ENCODE data around the gene ARHGAP36.

GRCh38 chrX:131084145-131084544, 26.0 kb downstream of the ARHGAP36 start:
- TF ChIP-seq, protein P1, sequence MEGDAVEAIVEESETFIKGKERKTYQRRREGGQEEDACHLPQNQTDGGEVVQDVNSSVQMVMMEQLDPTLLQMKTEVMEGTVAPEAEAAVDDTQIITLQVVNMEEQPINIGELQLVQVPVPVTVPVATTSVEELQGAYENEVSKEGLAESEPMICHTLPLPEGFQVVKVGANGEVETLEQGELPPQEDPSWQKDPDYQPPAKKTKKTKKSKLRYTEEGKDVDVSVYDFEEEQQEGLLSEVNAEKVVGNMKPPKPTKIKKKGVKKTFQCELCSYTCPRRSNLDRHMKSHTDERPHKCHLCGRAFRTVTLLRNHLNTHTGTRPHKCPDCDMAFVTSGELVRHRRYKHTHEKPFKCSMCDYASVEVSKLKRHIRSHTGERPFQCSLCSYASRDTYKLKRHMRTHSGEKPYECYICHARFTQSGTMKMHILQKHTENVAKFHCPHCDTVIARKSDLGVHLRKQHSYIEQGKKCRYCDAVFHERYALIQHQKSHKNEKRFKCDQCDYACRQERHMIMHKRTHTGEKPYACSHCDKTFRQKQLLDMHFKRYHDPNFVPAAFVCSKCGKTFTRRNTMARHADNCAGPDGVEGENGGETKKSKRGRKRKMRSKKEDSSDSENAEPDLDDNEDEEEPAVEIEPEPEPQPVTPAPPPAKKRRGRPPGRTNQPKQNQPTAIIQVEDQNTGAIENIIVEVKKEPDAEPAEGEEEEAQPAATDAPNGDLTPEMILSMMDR (conservative IDR thresholded peaks at IDR 0.05; ENCODE audit: low read depth, low read length), result no peak
- no peak for TF ChIP-seq EZH2 (IDR thresholded peaks at IDR 0.05; ENCODE audit: borderline replicate concordance, low read depth, low read length, poor library complexity, severe bottlenecking)

Data from A673 (cell line).